A549 (cell line): ENCODE data around the gene DDX10. TPM values are rescaled to one million over a fixed set of nuclear protein-coding genes. Genes with fewer than 3 reads are reported as not detected.
A peak's percentile ranks its signal among the peaks of the same experiment; 100 is the strongest.
"Not testable (repeated sequence)": the region's sequence is repeated elsewhere in the genome, so short reads cannot be mapped to it uniquely, and the experiment has no call there.

Experiments used
- ATAC-seq, 2 experiments: fragments of 200-7000 bp in 1 of 2; fragments of >200 bp in 1 of 2; cut with Nextera tagmentation in 1 of 2; cut with Tn5 transposase in 1 of 2; 3 replicates each; pipeline versions ENCODE4 v1.8.0 to v1.9.1; 2018 to 2020; ENCODE audit warnings: mild to moderate bottlenecking in 1 of 2, moderate library complexity in 1 of 2
- CTCF ChIA-PET: fragments of 300-600 bp; sonication (Branson Sonifier 250); formaldehyde crosslinking; extraction: SDS; loops from one replicate; lab custom pipeline; 2021; ENCODE audit warnings: antibody characterized with exemption, inconsistent platforms; lab: Yijun Ruan, JAX
- POLR2A ChIA-PET: fragments of 350-600 bp; formaldehyde crosslinking; extraction: SDS; loops from one replicate; lab custom pipeline; 2021; ENCODE audit warnings: antibody characterized with exemption, inconsistent platforms; lab: Yijun Ruan, JAX
- DNase-seq, 2 experiments: peaks; one replicate each; pipeline versions ENCODE4 v3.0.0 to v3.0.0-alpha.2; 2011 to 2016; ENCODE audit warnings: low read depth in 1 of 2, low spot score in 1 of 2
- FAIRE-seq: peaks from 2 replicates; lab custom pipeline; 2011; peaks lifted over from hg19 to GRCh38; lab: Jason Lieb, UNC
- H3K27ac ChIP-seq, 2 experiments: fragments of >200 bp; sonication (Bioruptor Twin); formaldehyde crosslinking; 3 replicates each; pipeline ENCODE4 v1.5.1; 2016 to 2017
- H3K4me1 ChIP-seq: fragments of >200 bp; sonication (Bioruptor Twin); formaldehyde crosslinking; 3 replicates; pipeline ENCODE4 v1.6.1; 2016
- H3K4me2 ChIP-seq: fragments of >200 bp; sonication (Bioruptor Twin); formaldehyde crosslinking; 3 replicates; pipeline ENCODE4 v1.6.1; 2016
- H3K4me3 ChIP-seq: fragments of >200 bp; sonication (Bioruptor Twin); formaldehyde crosslinking; 3 replicates; pipeline ENCODE4 v1.5.1; 2016
- H3K9me3 ChIP-seq: fragments of >200 bp; sonication (Bioruptor Twin); formaldehyde crosslinking; 3 replicates; pipeline ENCODE4 v1.6.1; 2016
- EHMT2 ChIP-seq: fragments of 200-600 bp; sonication (generic); IDR thresholded peaks from 2 replicates; pipeline ENCODE4 v1.6.1; 2016; ENCODE audit warnings: antibody characterized with exemption, low read depth, mild to moderate bottlenecking, moderate library complexity
- HEYL ChIP-seq: fragments of 250-450 bp; sonication (Bioruptor Pico); IDR thresholded peaks from 2 replicates; pipeline ENCODE4 v1.8.0; 2021; ENCODE audit warnings: mild to moderate bottlenecking, moderate library complexity
- KDM5A ChIP-seq: fragments of 200-600 bp; sonication (generic); IDR thresholded peaks from 2 replicates; pipeline ENCODE4 v1.6.1; 2016; ENCODE audit warnings: antibody characterized with exemption, mild to moderate bottlenecking
- NFE2L2 ChIP-seq: fragments of 150-350 bp; conservative IDR thresholded peaks from 2 replicates; pipeline ENCODE4 v1.6.1; 2014; ENCODE audit warnings: low read length
- POLR2AphosphoS2 ChIP-seq: conservative IDR thresholded peaks from 2 replicates; pipeline ENCODE4 v1.6.1; 2012; ENCODE audit warnings: low read length, improper control_type of control experiment, inconsistent platforms
- RAD21 ChIP-seq, 2 experiments: fragments of >200 bp in 1 of 2; sonication (Bioruptor Twin) in 1 of 2; formaldehyde crosslinking in 1 of 2; IDR thresholded peaks in 1 of 2; conservative IDR thresholded peaks in 1 of 2; 2 replicates in 1 of 2; 3 replicates in 1 of 2; pipeline ENCODE4 v1.6.1; 2012 to 2018; ENCODE audit warnings: inconsistent platforms in 1 of 2
- RCOR1 ChIP-seq: fragments of 150-350 bp; IDR thresholded peaks from 2 replicates; pipeline ENCODE4 v1.6.1; 2014; ENCODE audit warnings: antibody characterized with exemption, low read length, low read depth
- ZFP36 ChIP-seq: fragments of 450-650 bp; IDR thresholded peaks from 2 replicates; pipeline ENCODE4 v1.6.1; 2014; ENCODE audit warnings: borderline replicate concordance; ENCODE audit not compliant: partially characterized antibody
- ZNF302 ChIP-seq: fragments of 250-450 bp; sonication (Bioruptor Pico); IDR thresholded peaks from 2 replicates; pipeline ENCODE4 v1.9.0; 2021; ENCODE audit warnings: inconsistent platforms, mild to moderate bottlenecking, moderate library complexity
- WGBS: methylation state at CpG from one replicate; pipeline ENCODE4 v1.1.6; 2017; ENCODE audit errors: missing lambda C conversion rate; 5-methylcytosine and 5-hydroxymethylcytosine counted together
- polyA plus RNA-seq, 4 experiments: library from polyadenylated mRNA; depleted of rRNA in 3 of 4; stranded (reverse); fragments of >200 nt; fragmentation: RNase III in 1 of 4; extraction: RNeasy Plus Mini Kit Qiagen cat#74134 plus additional on column Dnase treatment in 1 of 4; gene quantifications; 2 replicates in 3 of 4; 3 replicates in 1 of 4; pipeline ENCODE4 v1.2.3, GENCODE V29; 2011 to 2017
- TF ChIP-seq, protein P1 (sequence below): fragments of 250-450 bp; sonication (Bioruptor Pico); IDR thresholded peaks from 2 replicates; pipeline ENCODE4 v1.5.0; 2021; ENCODE audit warnings: mild to moderate bottlenecking, moderate library complexity, borderline replicate concordance
- TF ChIP-seq, protein P2 (sequence below): IDR thresholded peaks from 2 replicates; pipeline ENCODE4 v1.6.1; 2012
- TF ChIP-seq, protein P3 (sequence below): fragments of >200 bp; sonication (Bioruptor Twin); formaldehyde crosslinking; IDR thresholded peaks from 3 replicates; pipeline ENCODE4 v1.5.1; 2016

The DDX10 gene
- polyA plus RNA-seq, 2 of the 4 experiments (the other 2 are of a cell fraction): 46.0 to 189 TPM

DNA sequence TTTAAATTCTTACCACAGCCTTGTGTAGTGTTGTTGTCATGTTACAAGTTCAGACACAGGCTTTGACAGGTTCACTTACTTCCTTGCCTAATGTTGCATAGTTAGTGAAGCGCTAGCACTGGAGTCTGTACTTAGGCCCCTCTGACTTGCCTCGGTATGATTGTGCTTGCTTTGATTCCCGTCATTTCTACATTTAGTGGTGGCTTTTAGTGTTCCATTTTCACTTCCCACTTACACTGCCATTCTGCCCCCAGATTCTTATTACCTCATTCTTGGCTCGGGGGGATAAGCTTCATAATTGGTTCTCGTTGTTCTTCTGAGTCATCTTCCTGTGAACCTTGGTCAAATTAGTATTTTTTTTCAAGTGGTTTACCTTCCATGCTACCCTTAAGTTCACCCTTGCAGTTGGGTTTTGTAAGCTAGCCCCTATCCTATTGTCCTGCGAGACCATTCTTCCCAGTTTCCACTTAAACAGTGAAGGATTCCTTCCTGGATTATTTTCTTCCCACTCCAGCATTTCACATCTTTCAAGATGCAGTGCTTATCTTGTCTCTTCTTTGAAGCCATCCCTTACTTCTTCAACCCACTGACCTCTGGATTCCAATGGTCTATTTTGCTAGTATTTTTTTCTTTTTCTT, 68.7 kb downstream of the DDX10 start:
- DNase-seq (no peak), FAIRE-seq (no peak), ATAC-seq (no peak)
- POLR2A ChIA-PET: interaction anchor here (0.6 kb wide), 1 partner anchor 1271 kb away, joined by 3 read pairs; no protein-coding TSS in a partner anchor
- no peaks in the 10 kb centered on the region for H3K9me3 ChIP-seq
- no peak overlapping the region for H3K27ac ChIP-seq
- WGBS: 79% methylated on average over 6 of the region's 6 CpGs
- H3K4me1 ChIP-seq: peaks cover 16% of the 10 kb centered on the region; the same call in 2 of the 3 replicates
- no peak overlapping the region for H3K4me2 ChIP-seq
- TF ChIP-seq EHMT2: no peak
- no peak for TF ChIP-seq ZNF302 (CRISPR knock-in tag)
- no peak for TF ChIP-seq KDM5A
- TF ChIP-seq, protein P1, sequence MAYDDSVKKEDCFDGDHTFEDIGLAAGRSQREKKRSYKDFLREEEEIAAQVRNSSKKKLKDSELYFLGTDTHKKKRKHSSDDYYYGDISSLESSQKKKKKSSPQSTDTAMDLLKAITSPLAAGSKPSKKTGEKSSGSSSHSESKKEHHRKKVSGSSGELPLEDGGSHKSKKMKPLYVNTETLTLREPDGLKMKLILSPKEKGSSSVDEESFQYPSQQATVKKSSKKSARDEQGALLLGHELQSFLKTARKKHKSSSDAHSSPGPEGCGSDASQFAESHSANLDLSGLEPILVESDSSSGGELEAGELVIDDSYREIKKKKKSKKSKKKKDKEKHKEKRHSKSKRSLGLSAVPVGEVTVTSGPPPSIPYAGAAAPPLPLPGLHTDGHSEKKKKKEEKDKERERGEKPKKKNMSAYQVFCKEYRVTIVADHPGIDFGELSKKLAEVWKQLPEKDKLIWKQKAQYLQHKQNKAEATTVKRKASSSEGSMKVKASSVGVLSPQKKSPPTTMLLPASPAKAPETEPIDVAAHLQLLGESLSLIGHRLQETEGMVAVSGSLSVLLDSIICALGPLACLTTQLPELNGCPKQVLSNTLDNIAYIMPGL (CRISPR knock-in tag): no peak
- no peak for TF ChIP-seq POLR2AphosphoS2
- no peak for TF ChIP-seq ZFP36
- CTCF ChIA-PET: interaction anchor here (1.2 to 1.5 kb wide), 3 partner anchors 12 to 36 kb away, joined by 3 to 4 read pairs (median 3); no protein-coding TSS in a partner anchor
- no peak overlapping the region for H3K4me3 ChIP-seq

DNA sequence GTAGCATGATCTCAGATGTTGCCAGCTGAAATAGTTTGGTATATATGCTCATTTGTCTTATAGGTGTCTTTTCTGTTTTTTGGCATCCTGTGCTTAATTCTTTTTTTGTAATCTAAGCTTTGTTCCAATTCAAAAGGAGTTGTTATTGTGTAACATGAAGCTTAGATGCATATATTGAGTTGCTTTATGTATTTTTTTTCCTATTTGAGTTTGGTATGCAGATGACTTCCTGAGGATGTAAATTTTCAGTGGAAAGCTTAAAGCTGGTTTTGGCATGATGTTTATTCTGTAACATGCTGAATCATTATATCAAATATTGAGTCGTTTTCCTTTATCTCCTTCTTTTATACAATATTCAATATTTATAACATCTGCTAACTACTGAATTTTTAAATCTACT, 69.4 kb downstream of the DDX10 start:
- WGBS: 16% methylated on average over 1 of the region's 1 CpG
- no peak overlapping the region for H3K4me3 ChIP-seq
- ATAC-seq (no peak), DNase-seq (no peak), FAIRE-seq (no peak)
- ChIA-PET CTCF (interaction anchor here (0.5 to 1.5 kb wide), 6 partner anchors 11 to 725 kb away, joined by 3 to 4 read pairs (median 3); partner anchors contain the start of gene CUL5), POLR2A (no interaction called here)
- H3K4me2 ChIP-seq: peak overlapping the region; percentile 16; the same call in 1 of the 3 replicates
- H3K27ac ChIP-seq: no peak overlapping the region
- H3K9me3 ChIP-seq: no peaks in the 10 kb centered on the region
- TF ChIP-seq HEYL (CRISPR knock-in tag) (no peak), ZNF302 (CRISPR knock-in tag) (no peak), NFE2L2 (no peak), RAD21 (conservative IDR thresholded peaks at IDR 0.05 in 1 of 2, IDR thresholded peaks at IDR 0.05 in 1 of 2) (no peak)
- TF ChIP-seq, protein P2, sequence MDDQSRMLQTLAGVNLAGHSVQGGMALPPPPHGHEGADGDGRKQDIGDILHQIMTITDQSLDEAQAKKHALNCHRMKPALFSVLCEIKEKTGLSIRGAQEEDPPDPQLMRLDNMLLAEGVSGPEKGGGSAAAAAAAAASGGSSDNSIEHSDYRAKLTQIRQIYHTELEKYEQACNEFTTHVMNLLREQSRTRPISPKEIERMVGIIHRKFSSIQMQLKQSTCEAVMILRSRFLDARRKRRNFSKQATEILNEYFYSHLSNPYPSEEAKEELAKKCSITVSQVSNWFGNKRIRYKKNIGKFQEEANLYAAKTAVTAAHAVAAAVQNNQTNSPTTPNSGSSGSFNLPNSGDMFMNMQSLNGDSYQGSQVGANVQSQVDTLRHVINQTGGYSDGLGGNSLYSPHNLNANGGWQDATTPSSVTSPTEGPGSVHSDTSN: no peak
- TF ChIP-seq, all 56 proteins: peak for 0
- peaks cover 16% of the 10 kb centered on the region; the same call in 2 of the 3 replicates for H3K4me1 ChIP-seq

DNA sequence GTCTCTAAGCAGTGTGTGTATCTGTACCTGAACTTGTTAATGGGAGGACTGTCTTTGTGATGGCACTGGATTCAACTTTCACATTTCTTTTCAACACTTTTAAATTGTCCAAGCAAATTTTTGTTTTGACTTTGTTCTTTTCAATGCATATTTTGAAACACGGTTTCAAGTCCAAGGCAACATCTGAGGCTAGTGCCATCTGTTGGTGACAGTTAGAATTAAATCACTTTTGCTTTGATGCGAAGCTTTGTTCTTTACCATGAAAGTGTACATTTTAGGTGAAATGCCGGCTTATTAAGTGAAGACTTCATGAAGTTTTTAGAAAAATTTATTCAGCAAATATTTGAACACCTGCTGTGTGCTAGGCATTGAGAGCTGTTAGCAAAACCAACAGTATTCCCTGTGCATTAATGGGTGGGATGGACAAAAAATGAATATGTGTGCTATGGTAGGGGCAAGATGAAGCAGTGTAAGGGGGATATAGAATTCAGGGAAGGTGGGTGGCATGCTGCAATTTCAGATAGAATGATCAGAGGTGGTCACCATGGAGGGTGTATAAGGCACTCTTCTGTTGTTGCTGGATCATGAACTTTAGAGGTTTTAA, 70.2 kb downstream of the DDX10 start:
- Histone ChIP-seq H3K4me3 (no peak overlapping the region), H3K27ac (no peak overlapping the region), H3K4me1 (peaks cover 16% of the 10 kb centered on the region; the same call in 2 of the 3 replicates), H3K4me2 (peak overlapping the region; percentile 16; the same call in 1 of the 3 replicates), H3K9me3 (no peaks in the 10 kb centered on the region)
- ATAC-seq (no peak), FAIRE-seq (no peak), DNase-seq (peak in 1 of 2 experiments; percentile 14)
- ChIA-PET CTCF (interaction anchor here (0.5 to 1.5 kb wide), 6 partner anchors 8 to 726 kb away, joined by 3 to 4 read pairs (median 3); partner anchors contain the start of gene CUL5), POLR2A (no interaction called here)
- TF ChIP-seq, protein P3, sequence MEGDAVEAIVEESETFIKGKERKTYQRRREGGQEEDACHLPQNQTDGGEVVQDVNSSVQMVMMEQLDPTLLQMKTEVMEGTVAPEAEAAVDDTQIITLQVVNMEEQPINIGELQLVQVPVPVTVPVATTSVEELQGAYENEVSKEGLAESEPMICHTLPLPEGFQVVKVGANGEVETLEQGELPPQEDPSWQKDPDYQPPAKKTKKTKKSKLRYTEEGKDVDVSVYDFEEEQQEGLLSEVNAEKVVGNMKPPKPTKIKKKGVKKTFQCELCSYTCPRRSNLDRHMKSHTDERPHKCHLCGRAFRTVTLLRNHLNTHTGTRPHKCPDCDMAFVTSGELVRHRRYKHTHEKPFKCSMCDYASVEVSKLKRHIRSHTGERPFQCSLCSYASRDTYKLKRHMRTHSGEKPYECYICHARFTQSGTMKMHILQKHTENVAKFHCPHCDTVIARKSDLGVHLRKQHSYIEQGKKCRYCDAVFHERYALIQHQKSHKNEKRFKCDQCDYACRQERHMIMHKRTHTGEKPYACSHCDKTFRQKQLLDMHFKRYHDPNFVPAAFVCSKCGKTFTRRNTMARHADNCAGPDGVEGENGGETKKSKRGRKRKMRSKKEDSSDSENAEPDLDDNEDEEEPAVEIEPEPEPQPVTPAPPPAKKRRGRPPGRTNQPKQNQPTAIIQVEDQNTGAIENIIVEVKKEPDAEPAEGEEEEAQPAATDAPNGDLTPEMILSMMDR: peak; percentile 46
- TF ChIP-seq RCOR1: no peak
- WGBS: 49% methylated on average over 3 of the region's 3 CpGs

DNA sequence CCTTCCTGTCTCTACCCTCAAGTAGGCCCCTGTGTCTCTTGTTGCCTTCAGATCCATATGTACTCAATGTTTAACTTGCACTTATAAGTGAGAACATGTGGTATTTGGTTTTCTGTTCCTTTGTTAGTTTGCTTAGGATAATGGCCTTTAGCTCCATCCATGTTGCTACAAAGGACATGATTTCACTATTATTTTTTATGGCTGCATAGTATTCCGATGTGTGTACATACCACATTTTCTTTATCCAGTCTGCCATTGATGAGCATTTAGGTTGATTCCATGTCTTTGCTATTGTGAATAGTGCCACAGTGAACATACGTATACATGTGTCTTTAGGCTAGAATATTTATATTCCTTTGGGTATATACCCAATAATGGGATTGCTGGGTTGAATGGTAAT, 75.3 kb downstream of the DDX10 start:
- ATAC-seq, POLR2A ChIA-PET, FAIRE-seq, DNase-seq, H3K9me3 ChIP-seq, CTCF ChIA-PET, H3K4me1 ChIP-seq, H3K4me2 ChIP-seq, H3K27ac ChIP-seq, H3K4me3 ChIP-seq: not testable (repeated sequence)
- 94% methylated on average over 2 of the region's 2 CpGs for WGBS
